HG03439 (cell line): ENCODE results near the gene PDHX.

Source experiments
- ATAC-seq: cut with Tn5 transposase; IDR thresholded peaks from one replicate; pipeline ENCODE4 v1.9.1; 2021; ENCODE audit warnings: mild to moderate bottlenecking, moderate library complexity; ENCODE audit not compliant: unreplicated experiment

The PDHX gene

DNA sequence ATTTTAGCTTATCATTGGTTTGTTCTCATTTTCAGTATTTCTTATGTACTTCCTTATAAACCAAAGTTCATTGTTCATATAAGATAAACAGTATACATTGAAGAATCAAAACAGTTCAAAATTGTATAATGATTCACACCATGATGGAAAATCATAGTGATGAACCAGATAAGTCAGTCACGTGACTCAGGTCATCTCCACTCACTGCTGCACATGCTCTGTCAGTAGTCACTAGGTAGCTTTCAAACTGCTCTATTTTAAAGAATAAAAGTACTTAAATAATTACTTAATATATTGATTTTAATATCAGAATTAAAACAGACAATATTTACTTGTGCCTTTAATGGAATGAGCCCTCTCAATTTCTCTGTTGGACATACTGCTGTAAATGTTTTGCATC, 37.5 kb downstream of the PDHX start:
- no peak for ATAC-seq

DNA sequence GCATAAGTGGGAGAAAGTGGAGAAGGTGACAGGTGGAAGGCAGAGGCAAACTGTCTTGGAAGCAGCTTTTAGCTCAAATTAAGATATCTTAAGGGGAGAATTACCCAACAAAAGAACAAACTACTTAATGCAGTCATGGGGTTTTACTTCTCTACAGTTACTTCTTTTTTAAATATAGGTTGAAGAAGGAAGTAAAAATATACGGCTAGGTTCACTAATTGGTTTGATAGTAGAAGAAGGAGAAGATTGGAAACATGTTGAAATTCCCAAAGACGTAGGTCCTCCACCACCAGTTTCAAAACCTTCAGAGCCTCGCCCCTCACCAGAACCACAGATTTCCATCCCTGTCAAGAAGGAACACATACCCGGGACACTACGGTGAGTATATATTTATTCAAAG, 40.8 kb downstream of the PDHX start:
- ATAC-seq = no peak

- no peak for ATAC-seq
Measured at GRCh38 chr11:34957606-34958005, 41.2 kb downstream of the PDHX start.

DNA sequence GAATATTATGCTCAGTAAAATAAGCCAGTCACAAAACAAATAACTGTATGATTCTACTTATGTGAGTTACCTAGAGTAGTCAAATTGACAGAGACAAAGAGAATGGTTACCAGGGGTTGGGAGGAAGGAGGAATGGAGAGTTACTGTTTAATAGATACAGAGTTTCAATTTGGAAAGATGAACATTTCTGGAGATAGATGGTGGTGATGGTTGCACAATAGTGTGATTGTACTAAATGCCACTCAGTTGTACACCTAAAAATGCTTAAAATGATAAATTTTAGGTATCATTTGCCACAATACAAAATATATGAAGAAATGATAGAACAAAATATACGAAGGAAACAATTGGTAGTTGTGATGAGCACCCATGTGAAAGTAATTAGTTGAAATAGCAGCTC, 43.4 kb downstream of the PDHX start:
- no peak for ATAC-seq

GRCh38 chr11:34960277-34960676, 43.9 kb downstream of the PDHX start:
- no peak for ATAC-seq

DNA sequence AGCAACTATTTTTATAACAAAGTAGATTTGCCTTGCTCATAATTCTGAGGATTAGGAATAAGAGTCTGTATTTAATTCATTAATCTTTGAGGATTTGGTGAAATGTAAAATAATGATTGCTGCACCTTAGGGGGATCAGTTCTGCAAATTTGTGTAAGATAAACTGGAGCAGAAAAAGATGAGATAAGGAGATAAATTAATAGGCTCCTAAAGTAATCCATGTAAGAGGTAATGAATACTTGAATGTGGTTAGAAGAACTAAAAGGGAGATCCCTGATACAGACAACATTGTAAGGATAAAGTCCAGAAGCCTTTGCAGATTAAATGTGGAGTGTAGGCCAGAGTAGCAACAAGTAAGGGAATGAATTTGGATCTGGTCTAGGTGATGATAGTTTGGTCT, 45.6 kb downstream of the PDHX start:
- no peak for ATAC-seq

DNA sequence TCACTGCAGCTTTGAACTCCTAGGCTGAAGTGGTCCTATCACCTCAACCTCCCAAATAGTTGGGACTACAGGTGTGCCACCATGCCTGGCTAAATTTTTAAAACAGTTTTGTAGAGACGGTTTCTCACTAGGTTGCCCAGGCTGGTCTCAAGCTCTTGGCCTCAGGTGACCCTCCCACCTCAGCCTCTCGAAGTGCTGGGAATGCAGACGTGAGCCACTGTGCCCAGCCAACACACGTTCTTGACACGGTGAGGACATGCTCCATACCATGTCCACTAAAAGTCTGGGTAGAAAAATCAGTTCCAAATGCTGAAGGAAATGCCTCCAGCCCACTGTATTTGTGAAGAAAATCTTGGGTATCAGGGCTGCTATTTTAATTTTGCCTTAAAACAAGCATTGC, 46.9 kb downstream of the PDHX start:
- no peak for ATAC-seq

- no peak for ATAC-seq
Measured at GRCh38 chr11:34964610-34965331, 48.4 kb downstream of the PDHX start.

DNA sequence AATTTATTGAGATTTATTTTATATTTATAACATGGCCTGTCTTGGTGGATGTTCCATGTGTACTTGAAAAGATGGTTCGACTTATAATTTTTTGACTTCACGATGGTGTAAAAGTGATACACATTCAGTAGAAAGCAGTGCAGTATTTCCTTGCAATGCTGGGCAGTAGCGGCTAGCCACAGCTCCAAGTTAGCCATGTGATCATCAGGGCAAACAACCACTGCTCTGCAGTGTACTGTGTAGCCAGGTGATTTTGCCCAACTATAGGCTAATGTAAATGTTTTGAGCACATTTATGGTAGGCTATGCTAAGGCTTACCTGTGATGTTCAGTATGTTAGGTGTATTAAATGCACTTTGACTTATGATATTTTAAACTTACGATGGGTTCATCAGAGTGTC, 52.4 kb downstream of the PDHX start:
- ATAC-seq = no peak

GRCh38 chr11:34970033-34970432, 53.6 kb downstream of the PDHX start:
- ATAC-seq = no peak

- no peak for ATAC-seq
Measured at GRCh38 chr11:34970480-34970879, 54.1 kb downstream of the PDHX start.

- no peak for ATAC-seq
Measured at GRCh38 chr11:34971928-34972327, 55.5 kb downstream of the PDHX start.

- no peak for ATAC-seq
Measured at GRCh38 chr11:34972366-34972765, 55.9 kb downstream of the PDHX start.

DNA sequence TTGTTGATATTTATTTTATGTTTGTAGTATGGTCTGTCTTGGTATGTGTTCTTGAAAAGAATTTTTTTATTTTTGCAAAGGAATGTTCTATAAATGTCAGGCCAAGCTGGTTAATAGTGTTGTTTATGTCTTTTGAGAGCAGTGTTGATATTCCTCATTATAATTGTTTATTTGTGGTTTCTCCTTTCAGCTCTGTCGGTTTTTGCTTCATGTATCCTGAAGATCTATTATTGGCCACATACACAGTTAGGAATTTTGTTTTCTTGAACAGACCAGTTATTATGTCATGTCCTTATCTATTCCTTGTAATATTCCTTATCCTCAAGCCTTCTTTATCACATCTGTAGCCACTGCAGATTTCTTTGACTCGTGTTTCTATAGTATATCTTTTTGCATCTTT, 56.5 kb downstream of the PDHX start:
- no peak for ATAC-seq

- ATAC-seq = no peak
Measured at GRCh38 chr11:34975482-34975881, 59.1 kb downstream of the PDHX start.

DNA sequence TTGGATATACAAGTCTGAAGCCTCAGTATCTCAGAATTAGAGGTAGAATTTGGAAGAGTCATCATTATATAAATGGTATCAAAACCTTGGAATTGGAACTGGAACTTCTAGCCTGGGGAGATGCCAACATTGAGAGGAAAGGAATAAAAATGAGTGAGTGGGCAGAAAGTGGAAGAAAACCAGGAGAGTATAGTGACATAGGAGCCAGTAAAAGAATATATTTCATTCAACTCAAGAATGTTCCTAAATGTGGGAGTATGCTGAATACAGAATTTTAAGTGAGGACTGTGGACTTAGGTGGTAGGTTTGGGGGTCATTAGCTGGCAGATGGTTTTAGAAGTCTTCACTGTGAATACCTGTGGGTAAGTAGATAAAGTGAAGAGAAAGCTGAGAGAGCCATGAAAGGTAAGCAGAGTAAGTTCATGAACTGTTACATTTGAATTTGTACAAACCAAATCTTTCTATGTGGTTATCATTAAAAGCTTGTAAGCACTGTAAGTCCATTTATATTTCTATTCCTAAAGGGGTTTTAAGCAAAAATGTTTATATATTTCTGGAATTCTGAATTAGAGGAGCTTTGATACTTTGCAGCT, 60.2 kb downstream of the PDHX start:
- no peak for ATAC-seq

GRCh38 chr11:34977089-34977912, 60.9 kb downstream of the PDHX start:
- no peak for ATAC-seq

GRCh38 chr11:34978236-34979191, 62.1 kb downstream of the PDHX start:
- no peak for ATAC-seq

GRCh38 chr11:34984514-34984913, 68.1 kb downstream of the PDHX start:
- ATAC-seq = no peak

DNA sequence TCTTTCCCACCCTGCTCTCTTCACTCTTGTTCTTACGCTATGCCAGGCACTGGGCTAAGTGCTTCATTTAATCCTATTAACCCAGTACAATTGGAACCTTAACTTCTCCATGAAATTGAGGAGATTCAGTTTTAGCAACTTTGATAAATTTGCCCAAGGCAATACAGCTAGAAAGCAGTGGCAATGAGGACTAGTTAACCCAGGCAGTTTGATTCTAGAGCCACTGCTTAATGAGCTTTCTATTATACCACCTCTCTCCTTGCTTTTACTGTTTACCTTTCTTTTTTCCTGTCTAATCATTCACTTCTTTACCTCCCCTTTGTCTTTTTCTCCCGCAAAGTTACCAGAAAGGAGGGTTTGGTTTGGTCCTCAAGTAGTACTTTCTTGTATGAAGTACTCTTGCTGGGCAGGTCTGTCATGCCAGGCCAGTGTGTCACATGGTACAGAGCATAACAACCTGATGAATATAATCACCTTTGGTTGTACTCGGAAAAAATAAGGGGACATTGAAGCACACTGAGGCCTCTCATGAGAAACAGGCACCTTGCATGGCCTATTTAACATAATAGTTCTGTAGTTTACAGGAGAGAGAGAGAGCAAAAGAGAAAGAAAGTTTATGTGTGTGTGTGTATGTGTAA, 70.6 kb downstream of the PDHX start:
- no peak for ATAC-seq
